Measurements from ENCODE around the gene ZDHHC11B. TPM values are rescaled to one million over a fixed set of nuclear protein-coding genes. Genes with fewer than 3 reads are reported as not detected.
"Not testable (repeated sequence)": the region's sequence is repeated elsewhere in the genome, so short reads cannot be mapped to it uniquely, and the experiment has no call there.

ZDHHC11B gene
- total RNA-seq, 1 experiment from 2014 or later, result 1.4 TPM

- 100% methylated on average over 1 of the region's 5 CpGs for WGBS (ENCODE audit: extremely low coverage, insufficient read length, low lambda C conversion rate)
- Histone ChIP-seq H2BK120ac (ENCODE audit: low read depth, low read length, poor library complexity, severe bottlenecking) (no peak overlapping the region), H2BK20ac (ENCODE audit: low read depth, low read length, poor library complexity, severe bottlenecking) (no peak overlapping the region), H3K27me3 (ENCODE audit: insufficient read depth, low read length) (no peaks in the 10 kb centered on the region), H2BK15ac (ENCODE audit: low read depth, low read length) (no peak overlapping the region), H3K79me1 (ENCODE audit: insufficient read depth, low read depth, low read length, poor library complexity, severe bottlenecking) (no peaks in the 10 kb centered on the region), H3T11ph (ENCODE audit: low read length) (no peak overlapping the region), H3K9me3 (ENCODE audit: control insufficient read depth, low read depth, low read length) (no peaks in the 10 kb centered on the region), H2BK5ac (ENCODE audit: insufficient read length, low read length) (no peak overlapping the region), H3K23ac (ENCODE audit: insufficient read length, low read depth, low read length) (no peak overlapping the region), H3K23me2 (ENCODE audit: insufficient read length, low read depth, low read length, poor library complexity, severe bottlenecking) (no peaks in the 10 kb centered on the region), H2BK12ac (ENCODE audit: insufficient read length, low read depth, low read length) (no peak overlapping the region), H4K8ac (replicated peaks; ENCODE audit: insufficient read length, low read depth, low read length) (no peak overlapping the region), H2AK5ac (ENCODE audit: insufficient read length, low read length) (no peak overlapping the region), H3K9ac (ENCODE audit: extremely low read depth, insufficient read length, low read length) (no peak overlapping the region), H3K79me2 (ENCODE audit: insufficient read depth, low read length) (no peaks in the 10 kb centered on the region), H3K18ac (ENCODE audit: insufficient read length, low read depth, low read length) (no peak overlapping the region), H3K14ac (ENCODE audit: insufficient read depth, low read length) (no peak overlapping the region), H3K56ac (ENCODE audit: insufficient read length, low read depth, low read length) (no peak overlapping the region), H3K4ac (ENCODE audit: low read depth, low read length) (no peak overlapping the region), H3K4me1 (ENCODE audit: insufficient read depth, low read length) (no peaks in the 10 kb centered on the region), H4K91ac (ENCODE audit: insufficient read length, low read depth, low read length) (no peak overlapping the region), H4K5ac (ENCODE audit: insufficient read length, low read depth, low read length) (no peak overlapping the region), H2AFZ (ENCODE audit: low read length) (no peak overlapping the region), H3K27ac (ENCODE audit: insufficient read length, low read depth, low read length) (no peak overlapping the region), H3K4me2 (ENCODE audit: insufficient read depth, insufficient read length, low read length) (no peak overlapping the region), H4K20me1 (ENCODE audit: control insufficient read depth, insufficient read depth, insufficient read length) (no peaks in the 10 kb centered on the region)
- no peak for TF ChIP-seq CTCF (conservative IDR thresholded peaks at IDR 0.05)
- peaks cover 0 to 10% (median 4%) of the 10 kb centered on the region in 3 experiments; a peak in 3 of 7 replicates for H3K36me3 Mint-ChIP-seq (ENCODE audit: insufficient read depth in 1 of 3, low read depth in 3 of 3)
- H3K4me1 Mint-ChIP-seq, result peaks cover 0 to 6% of the 10 kb centered on the region in 2 experiments; a peak in 1 of 4 replicates
- no peak overlapping the region for H3K4me3 Mint-ChIP-seq
- peaks cover 8 to 18% of the 10 kb centered on the region in 2 experiments; a peak in 4 of 5 replicates for H3K9me3 Mint-ChIP-seq
- no peak overlapping the region for H3K27ac Mint-ChIP-seq
- DNase-seq, result no peak
- peaks cover 9% of the 10 kb centered on the region for H3K27me3 Mint-ChIP-seq (ENCODE audit: low read depth)
These were observed 21.1 kb downstream of the ZDHHC11B start for GRCh38 chr5:763397-763796.

- not testable (repeated sequence) for H3K27me3 Mint-ChIP-seq (ENCODE audit: low read depth); H3K23ac ChIP-seq (ENCODE audit: insufficient read length, low read depth, low read length); H3K27me3 ChIP-seq (ENCODE audit: insufficient read depth, low read length); H3K4me2 ChIP-seq (ENCODE audit: insufficient read depth, insufficient read length, low read length); H3K18ac ChIP-seq (ENCODE audit: insufficient read length, low read depth, low read length); H2AFZ ChIP-seq (ENCODE audit: low read length); H4K91ac ChIP-seq (ENCODE audit: insufficient read length, low read depth, low read length); H3K4me3 Mint-ChIP-seq; H2BK12ac ChIP-seq (ENCODE audit: insufficient read length, low read depth, low read length); H2AK5ac ChIP-seq (ENCODE audit: insufficient read length, low read length); H3T11ph ChIP-seq (ENCODE audit: low read length); H3K9ac ChIP-seq (ENCODE audit: extremely low read depth, insufficient read length, low read length); H3K9me3 ChIP-seq (ENCODE audit: control insufficient read depth, low read depth, low read length); H4K5ac ChIP-seq (ENCODE audit: insufficient read length, low read depth, low read length); H2BK120ac ChIP-seq (ENCODE audit: low read depth, low read length, poor library complexity, severe bottlenecking); H3K56ac ChIP-seq (ENCODE audit: insufficient read length, low read depth, low read length); H4K8ac ChIP-seq (replicated peaks; ENCODE audit: insufficient read length, low read depth, low read length); H3K23me2 ChIP-seq (ENCODE audit: insufficient read length, low read depth, low read length, poor library complexity, severe bottlenecking); H3K27ac Mint-ChIP-seq; H3K4me1 ChIP-seq (ENCODE audit: insufficient read depth, low read length); H2BK15ac ChIP-seq (ENCODE audit: low read depth, low read length); H2BK5ac ChIP-seq (ENCODE audit: insufficient read length, low read length); DNase-seq; H4K20me1 ChIP-seq (ENCODE audit: control insufficient read depth, insufficient read depth, insufficient read length); H3K4me1 Mint-ChIP-seq; H2BK20ac ChIP-seq (ENCODE audit: low read depth, low read length, poor library complexity, severe bottlenecking); H3K27ac ChIP-seq (ENCODE audit: insufficient read length, low read depth, low read length); H3K79me1 ChIP-seq (ENCODE audit: insufficient read depth, low read depth, low read length, poor library complexity, severe bottlenecking); H3K79me2 ChIP-seq (ENCODE audit: insufficient read depth, low read length); H3K4ac ChIP-seq (ENCODE audit: low read depth, low read length); H3K14ac ChIP-seq (ENCODE audit: insufficient read depth, low read length)
- peaks cover 0 to 10% (median 4%) of the 10 kb centered on the region in 3 experiments; a peak in 3 of 7 replicates for H3K36me3 Mint-ChIP-seq (ENCODE audit: insufficient read depth in 1 of 3, low read depth in 3 of 3)
- WGBS (ENCODE audit: extremely low coverage, insufficient read length, low lambda C conversion rate), result no CpG with 5 or more reads among the region's 8 CpGs
- peaks cover 8 to 18% of the 10 kb centered on the region in 2 experiments; a peak in 4 of 5 replicates for H3K9me3 Mint-ChIP-seq
These were observed 21.5 kb downstream of the ZDHHC11B start for GRCh38 chr5:762996-763395.
